Left renal cortex interstitium (tissue), 4 donors: Measurements from ENCODE around the gene LRRC74B. TPM values are rescaled to one million over a fixed set of nuclear protein-coding genes. Genes with fewer than 3 reads are reported as not detected.
"Not testable (repeated sequence)": the region's sequence is repeated elsewhere in the genome, so short reads cannot be mapped to it uniquely, and the experiment has no call there.

Experiments used
- DNase-seq, 4 donors: peaks; one replicate each; pipeline ENCODE4 v3.0.0-alpha.2; 2013; ENCODE audit warnings: low read depth in 4 of 4, low spot score in 2 of 4, missing footprints in 1 of 4
- polyA plus RNA-seq, 4 donors: library from polyadenylated mRNA; unstranded; fragments of 120-200 nt; gene quantifications; one replicate each; pipeline ENCODE4 v1.2.1, GENCODE V29; 2013; ENCODE audit not compliant: insufficient read length in 4 of 4

LRRC74B gene
- polyA plus RNA-seq, 4 donors, result 0.16 to 0.30 (median 0.19) TPM

- DNase-seq, result no peak
Measured at GRCh38 chr22:21073482-21073881, 27.7 kb downstream of the LRRC74B start.

GRCh38 chr22:21074102-21074715 lies 28.5 kb downstream of the LRRC74B start:
- DNase-seq, result no peak

- DNase-seq, result no peak
Measured at GRCh38 chr22:21075516-21076138, 29.9 kb downstream of the LRRC74B start.

- DNase-seq, result no peak
Measured at GRCh38 chr22:21076912-21077625, 31.3 kb downstream of the LRRC74B start.

- DNase-seq, result no peak
Measured at GRCh38 chr22:21077884-21078508, 32.2 kb downstream of the LRRC74B start.

- no peak for DNase-seq
Measured at GRCh38 chr22:21078916-21079315, 33.2 kb downstream of the LRRC74B start.

GRCh38 chr22:21079493-21079892 lies 33.7 kb downstream of the LRRC74B start:
- no peak for DNase-seq

- no peak for DNase-seq
Measured at GRCh38 chr22:21080435-21081137, 34.8 kb downstream of the LRRC74B start.

GRCh38 chr22:21082248-21082647 lies 36.5 kb downstream of the LRRC74B start:
- DNase-seq, result no peak

- no peak for DNase-seq
Measured at GRCh38 chr22:21087119-21087518, 41.4 kb downstream of the LRRC74B start.

- DNase-seq, result not testable (repeated sequence)
Measured at GRCh38 chr22:21087926-21088325, 42.2 kb downstream of the LRRC74B start.

- not testable (repeated sequence) for DNase-seq
Measured at GRCh38 chr22:21091220-21091619, 45.5 kb downstream of the LRRC74B start.

GRCh38 chr22:21092797-21093554 lies 47.2 kb downstream of the LRRC74B start:
- DNase-seq, result no peak

GRCh38 chr22:21093555-21094137 lies 47.9 kb downstream of the LRRC74B start:
- not testable (repeated sequence) for DNase-seq

- DNase-seq, result no peak
Measured at GRCh38 chr22:21094911-21095772, 49.4 kb downstream of the LRRC74B start.

- no peak for DNase-seq
Measured at GRCh38 chr22:21095773-21096107, 50.0 kb downstream of the LRRC74B start.

- not testable (repeated sequence) for DNase-seq
Measured at GRCh38 chr22:21096878-21097277, 51.1 kb downstream of the LRRC74B start.

- DNase-seq, result no peak
Measured at GRCh38 chr22:21098099-21098671, 52.4 kb downstream of the LRRC74B start.
